Measurements from ENCODE around the gene FOXK1.

FOXK1 gene

DNA sequence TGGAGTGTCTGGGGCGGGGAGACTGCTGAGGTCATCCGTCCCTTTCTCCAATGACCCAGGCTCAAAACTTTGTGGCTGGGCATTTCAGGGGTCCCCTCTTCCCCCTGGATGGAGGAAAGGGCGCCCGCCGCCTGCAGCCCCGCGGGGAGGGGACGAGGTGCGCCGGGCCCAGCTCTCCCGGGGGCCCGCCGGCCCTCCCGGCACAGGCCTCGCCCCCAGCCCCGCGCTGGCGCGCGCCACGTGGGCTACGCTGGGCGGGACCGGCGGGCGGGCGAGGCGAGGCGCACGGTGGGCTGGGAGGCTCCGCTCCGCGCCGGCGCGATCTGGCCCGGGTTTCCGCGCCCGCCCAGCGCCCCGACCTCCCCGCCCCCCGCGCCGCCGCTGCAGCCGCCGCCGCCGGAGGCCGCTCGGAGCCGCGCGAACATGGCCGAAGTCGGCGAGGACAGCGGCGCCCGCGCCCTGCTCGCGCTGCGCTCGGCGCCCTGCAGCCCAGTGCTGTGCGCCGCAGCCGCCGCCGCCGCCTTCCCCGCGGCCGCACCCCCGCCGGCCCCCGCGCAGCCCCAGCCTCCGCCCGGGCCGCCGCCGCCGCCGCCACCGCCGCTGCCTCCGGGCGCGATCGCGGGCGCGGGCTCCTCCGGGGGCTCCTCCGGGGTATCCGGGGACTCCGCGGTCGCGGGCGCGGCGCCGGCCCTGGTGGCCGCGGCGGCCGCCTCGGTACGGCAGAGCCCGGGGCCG lies at the start of gene FOXK1:
Gene FOXK1 (plus strand): TSS at position 410 of the 735 bp plus-strand sequence. CDS start 14 bp downstream, at position 424.
- ChIA-PET CTCF (no interaction called here), POLR2A (interaction anchor here (1.3 to 1.4 kb wide), 2 partner anchors 14 to 41 kb away, joined by 3 to 19 read pairs; no protein-coding TSS in a partner anchor)
- TF ChIP-seq ELF4 (IDR thresholded peaks at IDR 0.05) (no peak), ARNT (IDR thresholded peaks at IDR 0.05) (0 out of 2 replicates have a peak, but pooled peaks have one; percentile 9), FOXM1 (IDR thresholded peaks at IDR 0.05; ENCODE audit: borderline replicate concordance) (peak; percentile 77)
- DNase-seq (ENCODE audit: extremely low spot score) = peak; percentile 90

- CTCF ChIA-PET = interaction anchor here (0.7 to 0.9 kb wide), 2 partner anchors 92 to 112 kb away, joined by 3 read pairs; no protein-coding TSS in a partner anchor
- POLR2A ChIA-PET = interaction anchor here (0.9 to 2.2 kb wide), 2 partner anchors 8 kb away, joined by 3 to 8 read pairs; no protein-coding TSS in a partner anchor
- no peak for DNase-seq (ENCODE audit: extremely low spot score)
- TF ChIP-seq L3MBTL2 (conservative IDR thresholded peaks at IDR 0.05) (no peak), LEF1 (IDR thresholded peaks at IDR 0.05; ENCODE audit: borderline replicate concordance) (no peak), SUZ12 (IDR thresholded peaks at IDR 0.05) (no peak), CTBP1 (IDR thresholded peaks at IDR 0.05; ENCODE audit: borderline replicate concordance) (no peak), FOXM1 (IDR thresholded peaks at IDR 0.05; ENCODE audit: borderline replicate concordance) (no peak), SP1 (IDR thresholded peaks at IDR 0.05) (no peak), ELF4 (IDR thresholded peaks at IDR 0.05) (no peak), ARNT (IDR thresholded peaks at IDR 0.05) (no peak), FOXK2 (IDR thresholded peaks at IDR 0.05) (no peak), TARDBP (IDR thresholded peaks at IDR 0.05) (no peak)
Measured at GRCh38 chr7:4633012-4633411, 49.1 kb upstream of the FOXK1 start.

GRCh38 chr7:4634166-4634565 lies 47.9 kb upstream of the FOXK1 start:
- POLR2A ChIA-PET = no interaction called here
- no peak for DNase-seq (ENCODE audit: extremely low spot score)
- TF ChIP-seq FOXA1 (IDR thresholded peaks at IDR 0.05) (no peak), ZNF384 (IDR thresholded peaks at IDR 0.05) (no peak), LEF1 (IDR thresholded peaks at IDR 0.05; ENCODE audit: borderline replicate concordance) (no peak), FOXK2 (IDR thresholded peaks at IDR 0.05) (no peak), TARDBP (IDR thresholded peaks at IDR 0.05) (no peak), ARNT (IDR thresholded peaks at IDR 0.05) (no peak), L3MBTL2 (conservative IDR thresholded peaks at IDR 0.05) (no peak)
- TF ChIP-seq, protein P1, sequence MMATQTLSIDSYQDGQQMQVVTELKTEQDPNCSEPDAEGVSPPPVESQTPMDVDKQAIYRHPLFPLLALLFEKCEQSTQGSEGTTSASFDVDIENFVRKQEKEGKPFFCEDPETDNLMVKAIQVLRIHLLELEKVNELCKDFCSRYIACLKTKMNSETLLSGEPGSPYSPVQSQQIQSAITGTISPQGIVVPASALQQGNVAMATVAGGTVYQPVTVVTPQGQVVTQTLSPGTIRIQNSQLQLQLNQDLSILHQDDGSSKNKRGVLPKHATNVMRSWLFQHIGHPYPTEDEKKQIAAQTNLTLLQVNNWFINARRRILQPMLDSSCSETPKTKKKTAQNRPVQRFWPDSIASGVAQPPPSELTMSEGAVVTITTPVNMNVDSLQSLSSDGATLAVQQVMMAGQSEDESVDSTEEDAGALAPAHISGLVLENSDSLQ (IDR thresholded peaks at IDR 0.05) = no peak
- CTCF ChIA-PET = interaction anchor here (0.5 kb wide), 1 partner anchor 25 kb away, joined by 3 read pairs; no protein-coding TSS in a partner anchor

GRCh38 chr7:4638781-4639575 lies 43.1 kb upstream of the FOXK1 start:
- no peak for TF ChIP-seq NFRKB (IDR thresholded peaks at IDR 0.05)
- ChIA-PET POLR2A (no interaction called here), CTCF (no interaction called here)
- no peak for DNase-seq (ENCODE audit: extremely low spot score)

DNA sequence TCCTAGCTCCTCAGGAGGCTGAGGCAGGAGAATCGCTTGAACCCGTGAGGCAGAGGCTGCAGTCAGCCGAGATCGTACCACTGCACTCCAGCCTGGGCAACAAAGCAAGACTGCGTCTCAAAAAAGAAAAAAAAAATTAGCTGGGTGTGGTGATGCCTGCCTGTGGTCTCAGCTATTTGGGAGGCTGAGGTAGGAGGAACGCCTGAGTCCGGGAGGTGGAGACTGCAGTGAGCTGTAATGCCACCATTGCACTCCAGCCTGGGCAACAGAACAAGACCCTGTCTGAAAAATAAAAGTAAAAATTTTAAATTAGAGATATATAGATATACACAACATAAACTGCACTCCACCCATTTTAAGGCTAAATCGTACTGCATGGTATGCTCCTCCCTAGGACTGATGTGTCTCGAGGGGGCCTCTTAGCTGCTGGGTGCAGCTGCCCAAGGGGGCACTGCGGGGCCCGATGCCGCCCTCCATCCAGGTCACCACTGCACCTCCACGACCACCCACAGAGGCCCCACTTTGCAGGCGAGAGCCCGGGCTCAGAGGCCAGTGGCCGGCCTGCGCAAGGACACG lies 40.9 kb upstream of the FOXK1 start:
- ChIA-PET CTCF (interaction anchor here (0.6 to 1.4 kb wide), 4 partner anchors 10 to 106 kb away, joined by 3 read pairs; no protein-coding TSS in a partner anchor), POLR2A (interaction anchor here (0.6 to 1.7 kb wide), 20 partner anchors 8 to 1932 kb away, joined by 3 to 19 read pairs (median 4); partner anchors contain the start of genes AP5Z1 and FOXK1)
- no peak for DNase-seq (ENCODE audit: extremely low spot score)
- TF ChIP-seq SP1 (IDR thresholded peaks at IDR 0.05) (no peak), SUZ12 (IDR thresholded peaks at IDR 0.05) (no peak), FOXK2 (IDR thresholded peaks at IDR 0.05) (no peak), ELF4 (IDR thresholded peaks at IDR 0.05) (no peak), L3MBTL2 (conservative IDR thresholded peaks at IDR 0.05) (no peak), FOXM1 (IDR thresholded peaks at IDR 0.05; ENCODE audit: borderline replicate concordance) (no peak), CTBP1 (IDR thresholded peaks at IDR 0.05; ENCODE audit: borderline replicate concordance) (no peak), FOXA1 (IDR thresholded peaks at IDR 0.05) (no peak)

DNA sequence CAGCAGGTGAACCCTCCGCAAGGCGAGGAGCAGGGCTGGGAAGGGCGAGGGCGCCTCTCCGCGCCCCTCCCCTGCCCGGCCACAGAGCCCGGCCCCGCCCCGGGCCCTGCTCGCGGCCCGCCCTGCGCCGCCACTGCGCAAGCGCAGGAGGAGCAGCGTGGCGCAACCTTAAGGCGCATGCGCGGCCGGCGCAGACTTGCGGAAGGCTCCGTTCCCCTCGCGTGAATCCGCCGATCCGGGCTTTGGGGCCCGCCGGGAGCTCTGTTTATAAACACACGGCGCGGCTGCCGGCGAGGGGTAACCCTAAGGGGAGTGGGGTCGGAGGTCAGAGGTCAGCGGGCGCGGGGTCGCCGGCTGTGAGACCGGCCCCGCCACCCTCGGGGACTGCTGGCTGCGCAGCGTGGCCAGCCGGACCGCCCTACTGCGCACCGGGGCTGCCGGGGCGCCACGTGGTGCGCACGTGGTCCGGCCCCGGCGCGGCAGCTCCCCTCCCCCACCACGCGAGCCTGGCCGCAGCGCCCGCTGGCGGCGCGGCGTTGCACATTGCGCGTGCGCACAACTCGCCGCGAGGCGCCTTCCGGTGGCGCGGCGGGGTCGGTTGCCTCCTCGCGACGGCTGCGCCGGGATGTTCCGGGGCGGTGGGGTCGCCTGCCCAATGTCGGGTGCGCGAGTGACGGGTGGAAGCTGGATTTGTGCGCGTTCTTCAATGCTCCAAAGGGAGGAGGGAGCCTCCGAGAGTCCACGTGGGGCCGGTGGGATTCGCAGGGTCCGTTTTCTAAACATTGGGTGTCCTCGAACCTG lies 40.2 kb upstream of the FOXK1 start:
- peak; percentile 75 for TF ChIP-seq ARNT (IDR thresholded peaks at IDR 0.05)
- peak; percentile 61; the same call in 1 of the 2 replicates for TF ChIP-seq FOXM1 (IDR thresholded peaks at IDR 0.05; ENCODE audit: borderline replicate concordance)
- peak; percentile 95 for TF ChIP-seq L3MBTL2 (conservative IDR thresholded peaks at IDR 0.05)
- TF ChIP-seq LEF1 (IDR thresholded peaks at IDR 0.05; ENCODE audit: borderline replicate concordance) = peak; percentile 96
- TF ChIP-seq TARDBP (IDR thresholded peaks at IDR 0.05) = no peak
- ChIA-PET CTCF (interaction anchor here (0.8 kb wide), 1 partner anchor 11 kb away, joined by 3 read pairs; no protein-coding TSS in a partner anchor), POLR2A (interaction anchor here (0.6 to 1.7 kb wide), 20 partner anchors 8 to 1932 kb away, joined by 3 to 19 read pairs (median 4); partner anchors contain the start of genes AP5Z1 and FOXK1)
- DNase-seq (ENCODE audit: extremely low spot score) = peak; percentile 97

All from HEK293T (cell line).